H7 (cell line): ENCODE data around the gene REC8. TPM values are rescaled to one million over a fixed set of nuclear protein-coding genes. Genes with fewer than 3 reads are reported as not detected.

ENCODE experiments used
- DNase-seq: peaks from one replicate; pipeline ENCODE4 v3.0.0; 2012
- H3K27me3 ChIP-seq: 2 replicates; pipeline ENCODE4 v1.6.0; 2011; ENCODE audit warnings: mild to moderate bottlenecking, low read length; ENCODE audit not compliant: control insufficient read depth, insufficient read depth
- H3K36me3 ChIP-seq: replicated peaks from 2 replicates; pipeline ENCODE4 v1.5.1; 2011; ENCODE audit warnings: low read length; ENCODE audit not compliant: control insufficient read depth, insufficient read depth
- H3K4me3 ChIP-seq: 2 replicates; pipeline ENCODE4 v1.5.1; 2011; ENCODE audit warnings: low read depth, mild to moderate bottlenecking, control low read depth, low read length, moderate library complexity; ENCODE audit not compliant: insufficient read depth
- total RNA-seq: library from RNA; depleted of rRNA; stranded (reverse); fragments of >200 nt; shearing (Covaris generic); gene quantifications from 2 replicates; pipeline ENCODE4 v1.2.3, GENCODE V29; 2014

Gene REC8
- total RNA-seq, 1 experiment from 2014 or later = 5.9 TPM

GRCh38 chr14:24160850-24161804, 10.8 kb upstream of the REC8 start, which contains the start of gene IRF9:
TSS of gene IRF9 (plus strand) at chr14:24161265. CDS start at chr14:24162145, 880 bp downstream.
- no peaks in the 10 kb centered on the region for H3K27me3 ChIP-seq
- peaks cover 33% of the 10 kb centered on the region for H3K36me3 ChIP-seq
- DNase-seq = peak; percentile 98
- H3K4me3 ChIP-seq = peak within 1 kb of the TSS; percentile 41

- no peaks in the 10 kb centered on the region for H3K27me3 ChIP-seq
- H3K36me3 ChIP-seq = peaks cover 28% of the 10 kb centered on the region
- DNase-seq = no peak
- H3K4me3 ChIP-seq = no peak overlapping the region
These were observed 9.8 kb upstream of the REC8 start for GRCh38 chr14:24162093-24162492.

- Histone ChIP-seq H3K27me3 (no peaks in the 10 kb centered on the region), H3K4me3 (no peak overlapping the region), H3K36me3 (peaks cover 13% of the 10 kb centered on the region)
- no peak for DNase-seq
These were observed 7.3 kb upstream of the REC8 start for GRCh38 chr14:24164518-24164991.

GRCh38 chr14:24165785-24166184, 6.1 kb upstream of the REC8 start:
- no peaks in the 10 kb centered on the region for H3K27me3 ChIP-seq
- no peak for DNase-seq
- H3K36me3 ChIP-seq = peaks cover 10% of the 10 kb centered on the region
- H3K4me3 ChIP-seq = no peak overlapping the region

- Histone ChIP-seq H3K4me3 (no peak overlapping the region), H3K27me3 (no peaks in the 10 kb centered on the region), H3K36me3 (peaks cover 10% of the 10 kb centered on the region)
- no peak for DNase-seq
These were observed 4.3 kb upstream of the REC8 start for GRCh38 chr14:24167469-24168114.

GRCh38 chr14:24172261-24172860, 481 bp downstream of the REC8 start:
- Histone ChIP-seq H3K36me3 (peaks cover 7% of the 10 kb centered on the region), H3K4me3 (peak overlapping the region; percentile 69), H3K27me3 (no peaks in the 10 kb centered on the region)
- DNase-seq = no peak

DNA sequence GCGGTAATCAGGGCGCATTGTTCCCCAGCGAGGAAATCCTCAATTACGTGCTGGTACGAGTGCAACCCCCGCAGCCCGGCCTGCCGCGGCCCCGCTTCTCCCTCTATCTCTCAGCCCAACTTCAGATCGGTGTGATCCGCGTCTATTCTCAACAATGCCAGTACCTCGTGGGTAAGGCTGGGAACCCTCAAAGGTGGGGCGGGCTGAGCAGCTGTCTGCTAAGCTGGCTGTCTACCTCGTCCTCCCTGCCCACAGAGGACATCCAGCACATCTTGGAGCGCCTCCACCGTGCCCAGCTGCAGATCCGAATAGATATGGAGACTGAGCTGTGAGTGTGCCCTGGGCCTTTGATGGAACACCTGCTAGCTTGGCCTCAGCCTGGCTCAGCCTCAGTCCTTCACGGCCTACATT, 996 bp downstream of the REC8 start:
- H3K36me3 ChIP-seq = peaks cover 7% of the 10 kb centered on the region
- H3K4me3 ChIP-seq = no peak overlapping the region; the same call in 1 of the 2 replicates
- DNase-seq = no peak
- no peaks in the 10 kb centered on the region for H3K27me3 ChIP-seq

DNA sequence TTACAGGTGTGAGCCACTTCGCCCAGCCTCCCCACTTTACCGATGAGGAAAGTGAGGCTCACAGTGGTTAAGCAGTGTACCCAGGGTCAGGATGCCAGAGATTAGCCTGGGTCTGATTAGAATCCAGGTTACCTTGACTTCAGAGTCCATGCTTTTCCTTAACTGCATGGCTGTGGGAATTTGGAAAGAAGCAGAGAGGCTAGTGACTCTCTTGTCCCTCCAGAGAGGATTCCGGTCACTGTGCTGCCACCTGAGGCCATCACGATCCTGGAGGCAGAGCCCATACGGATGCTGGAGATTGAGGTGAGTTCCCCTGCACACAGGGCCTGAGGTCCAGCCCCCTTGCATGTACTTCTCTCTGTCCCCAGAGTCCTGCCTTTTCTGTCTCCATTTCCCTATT, 4.7 kb downstream of the REC8 start:
- Histone ChIP-seq H3K27me3 (no peaks in the 10 kb centered on the region), H3K4me3 (no peak overlapping the region), H3K36me3 (peaks cover 26% of the 10 kb centered on the region)
- DNase-seq = no peak

GRCh38 chr14:24177041-24177825, 5.4 kb downstream of the REC8 start:
- H3K27me3 ChIP-seq = no peaks in the 10 kb centered on the region
- H3K4me3 ChIP-seq = no peak overlapping the region
- DNase-seq = no peak
- peaks cover 28% of the 10 kb centered on the region for H3K36me3 ChIP-seq

DNA sequence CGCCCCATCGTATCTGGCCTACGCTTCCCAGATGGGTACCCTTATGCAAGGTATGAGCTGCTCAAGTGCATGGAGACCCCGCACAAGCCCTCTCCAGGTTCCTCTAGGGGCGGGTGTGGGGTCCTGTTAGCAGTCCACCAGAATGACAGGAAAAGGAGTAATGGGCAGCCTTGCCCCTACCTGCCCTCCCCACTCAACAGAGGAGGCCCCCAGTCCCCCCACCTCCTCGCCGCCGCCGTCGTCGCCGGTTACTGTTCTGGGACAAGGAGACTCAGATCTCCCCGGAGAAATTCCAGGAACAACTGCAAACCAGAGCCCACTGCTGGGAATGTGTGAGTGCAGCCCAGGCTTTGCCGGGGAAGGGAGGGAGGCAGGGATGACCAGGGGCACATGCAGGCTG, 6.0 kb downstream of the REC8 start:
- no peak for DNase-seq
- no peak overlapping the region for H3K4me3 ChIP-seq

GRCh38 chr14:24178399-24179178, 6.7 kb downstream of the REC8 start:
- DNase-seq = no peak
- Histone ChIP-seq H3K27me3 (no peaks in the 10 kb centered on the region), H3K4me3 (no peak overlapping the region), H3K36me3 (peaks cover 29% of the 10 kb centered on the region)

More for the DNA sequence above, 6.0 kb downstream of the REC8 start:
- Histone ChIP-seq H3K36me3 (peaks cover 30% of the 10 kb centered on the region), H3K27me3 (no peaks in the 10 kb centered on the region)

- DNase-seq = no peak
- H3K4me3 ChIP-seq = no peak overlapping the region
- H3K36me3 ChIP-seq = peaks cover 31% of the 10 kb centered on the region
- H3K27me3 ChIP-seq = no peaks in the 10 kb centered on the region
These were observed 7.5 kb downstream of the REC8 start for GRCh38 chr14:24179294-24179960.
